Measurements from ENCODE around the gene AHR.
"Not testable (repeated sequence)": the region's sequence is repeated elsewhere in the genome, so short reads cannot be mapped to it uniquely, and the experiment has no call there.

Gene AHR

DNA sequence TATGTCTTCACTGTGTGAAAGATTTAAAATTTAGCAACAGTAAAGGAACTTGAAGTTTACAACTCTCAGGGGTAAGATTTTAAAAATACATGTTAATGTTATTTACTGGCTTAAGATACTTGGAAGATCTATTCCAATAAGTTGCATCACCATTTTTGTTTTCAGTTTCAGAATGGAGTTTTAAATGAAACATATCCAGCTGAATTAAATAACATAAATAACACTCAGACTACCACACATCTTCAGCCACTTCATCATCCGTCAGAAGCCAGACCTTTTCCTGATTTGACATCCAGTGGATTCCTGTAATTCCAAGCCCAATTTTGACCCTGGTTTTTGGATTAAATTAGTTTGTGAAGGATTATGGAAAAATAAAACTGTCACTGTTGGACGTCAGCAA, 44.3 kb downstream of the AHR start:
- no peak for DNase-seq

DNA sequence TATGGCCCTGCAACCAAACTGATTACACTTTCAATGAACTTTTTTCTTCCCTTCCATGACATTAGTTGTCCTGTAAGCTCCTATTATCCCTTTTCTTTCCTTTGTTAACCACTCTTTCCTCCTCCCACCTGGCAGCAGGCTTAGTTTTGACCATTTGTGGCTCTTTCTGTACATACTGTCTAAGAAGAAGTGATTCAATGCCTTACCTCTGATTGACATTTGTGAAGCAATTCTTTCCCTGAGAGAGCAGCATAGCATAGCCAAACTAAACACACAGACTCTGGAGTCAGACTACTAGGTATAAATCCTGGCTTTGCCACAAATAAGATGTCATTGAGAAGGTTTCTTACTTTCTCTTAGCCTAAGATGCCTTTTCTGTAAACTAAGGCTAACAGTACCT, 48.9 kb downstream of the AHR start:
- no peak for DNase-seq

DNA sequence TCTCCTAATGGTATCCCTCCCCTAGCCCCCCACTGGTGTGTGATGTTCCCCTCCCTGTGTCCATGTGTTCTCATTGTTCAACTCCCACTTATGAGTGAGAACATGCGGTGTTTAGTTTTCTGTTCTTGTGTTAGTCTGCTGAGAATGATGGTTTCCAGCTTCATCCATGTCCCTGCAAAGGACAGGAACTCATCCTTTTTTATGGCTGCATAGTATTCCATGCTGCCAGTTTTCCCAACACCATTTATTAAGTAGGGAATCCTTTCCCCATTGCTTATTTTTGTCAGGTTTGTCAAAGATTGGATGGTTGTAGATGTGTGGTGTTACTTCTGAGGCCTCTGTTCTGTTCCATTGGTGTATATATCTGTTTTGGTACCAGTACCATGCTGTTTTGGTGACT, 50.5 kb downstream of the AHR start:
- not testable (repeated sequence) for DNase-seq

DNA sequence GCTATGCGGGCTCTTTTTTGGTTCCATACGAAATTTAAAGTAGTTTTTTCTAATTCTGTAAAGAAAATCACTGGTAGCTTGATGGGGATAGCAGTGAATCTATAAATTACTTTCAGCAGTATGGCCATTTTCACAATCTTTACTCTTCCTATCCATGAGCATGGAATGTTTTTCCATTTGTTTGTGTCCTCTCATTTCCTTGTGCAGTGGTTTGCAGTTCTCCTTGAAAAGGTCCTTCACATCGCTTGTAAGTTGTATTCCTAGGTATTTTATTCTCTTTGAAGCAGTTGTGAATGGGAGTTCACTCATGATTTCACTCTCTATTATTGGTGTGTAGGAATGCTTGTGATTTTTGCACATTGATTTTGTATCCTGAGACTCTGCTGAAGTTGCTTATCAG, 51.9 kb downstream of the AHR start:
- DNase-seq: not testable (repeated sequence)

DNA sequence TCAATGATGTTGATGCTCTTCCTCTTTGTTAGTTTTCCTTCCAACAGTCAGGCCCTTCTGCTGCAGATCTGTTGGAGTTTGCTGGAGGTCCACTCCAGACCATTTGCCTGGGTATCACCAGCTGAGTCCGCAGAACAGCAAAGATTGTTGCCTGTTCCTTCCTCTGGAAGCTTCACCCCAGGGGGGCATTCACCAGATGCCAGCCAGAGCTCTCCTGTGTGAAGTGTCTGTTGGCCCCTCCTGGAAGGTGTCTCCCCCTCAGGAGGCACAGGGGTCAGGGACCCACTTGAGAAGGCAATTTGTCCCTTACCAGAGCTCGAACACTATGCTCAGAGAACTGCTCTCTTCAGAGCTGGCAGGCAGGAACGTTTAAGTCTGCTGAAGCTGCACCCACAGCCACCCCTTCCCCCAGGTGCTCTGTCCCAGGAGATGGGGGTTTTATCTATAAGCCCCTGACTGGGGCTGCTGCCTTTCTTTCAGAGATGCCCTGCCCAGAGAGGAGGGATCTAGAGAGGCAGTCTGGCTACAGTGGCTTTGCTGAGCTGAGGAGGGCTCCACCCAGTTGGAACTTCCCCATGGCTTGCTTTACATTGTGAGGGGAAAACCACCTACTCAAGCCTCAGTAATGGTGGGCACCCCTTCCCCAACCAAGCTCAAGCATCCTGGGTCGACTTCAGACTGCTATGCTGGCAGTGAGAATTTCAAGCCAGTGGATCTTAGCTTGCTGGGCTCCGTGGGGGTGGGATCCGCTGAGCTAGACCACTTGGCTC, 55.4 kb downstream of the AHR start:
- DNase-seq: not testable (repeated sequence)

DNA sequence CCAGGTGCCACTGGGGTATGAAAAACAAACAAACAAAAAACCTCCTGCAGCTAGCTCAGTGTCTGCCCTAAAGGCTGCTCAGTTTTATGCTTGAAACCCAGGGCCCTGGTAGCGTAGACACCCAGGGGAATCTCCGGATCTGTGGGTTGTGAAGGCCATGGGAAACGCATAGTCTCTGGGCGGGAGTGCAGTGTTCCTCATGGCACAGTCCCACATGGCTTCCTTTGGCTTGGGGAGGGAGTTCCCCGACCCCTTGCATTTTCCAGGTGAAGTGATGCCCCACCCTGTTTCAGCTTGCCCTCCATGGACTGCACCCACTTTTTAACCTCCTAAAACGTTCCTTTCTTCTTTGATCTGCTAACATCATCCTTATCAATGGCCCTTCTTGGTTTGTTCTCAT, 56.0 kb downstream of the AHR start:
- no peak for DNase-seq

DNA sequence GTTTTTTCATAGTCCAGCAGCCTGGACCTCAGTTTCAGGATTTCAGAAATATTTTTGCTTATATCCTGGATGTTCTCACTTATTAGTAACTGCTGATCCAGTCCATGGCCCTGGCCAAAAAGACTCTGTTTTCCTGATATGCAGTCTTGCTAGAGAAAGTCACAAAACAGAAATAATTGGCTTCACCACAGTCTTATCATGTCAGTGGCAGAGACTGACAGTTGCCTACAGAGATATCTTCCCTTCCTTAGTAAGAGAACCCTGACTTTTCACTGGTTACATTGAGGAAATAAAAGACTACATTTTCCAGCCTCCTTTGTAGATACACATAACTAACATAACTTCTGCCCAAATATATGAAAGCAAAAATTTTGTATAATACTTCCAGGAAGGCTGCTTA, 56.6 kb downstream of the AHR start:
- no peak for DNase-seq

DNA sequence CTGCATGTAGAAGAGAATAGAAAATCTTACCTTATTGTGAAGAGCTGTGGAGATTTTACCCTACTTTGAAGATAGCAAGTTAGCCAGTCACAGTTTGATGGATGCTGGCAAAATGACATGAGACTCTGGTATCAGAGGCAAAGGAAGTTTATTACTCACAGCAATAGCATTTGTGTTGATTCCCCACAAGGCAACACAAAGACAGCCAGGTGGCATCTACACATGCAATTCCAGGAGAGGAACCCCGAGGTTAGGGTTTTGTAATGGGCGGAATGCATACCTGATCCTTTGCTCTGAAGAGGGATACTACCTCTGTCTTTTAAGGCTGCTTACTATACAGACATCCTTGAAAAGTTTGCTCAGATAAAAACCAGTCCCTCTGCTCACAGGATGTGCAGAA, 59.5 kb downstream of the AHR start:
- DNase-seq: no peak

DNA sequence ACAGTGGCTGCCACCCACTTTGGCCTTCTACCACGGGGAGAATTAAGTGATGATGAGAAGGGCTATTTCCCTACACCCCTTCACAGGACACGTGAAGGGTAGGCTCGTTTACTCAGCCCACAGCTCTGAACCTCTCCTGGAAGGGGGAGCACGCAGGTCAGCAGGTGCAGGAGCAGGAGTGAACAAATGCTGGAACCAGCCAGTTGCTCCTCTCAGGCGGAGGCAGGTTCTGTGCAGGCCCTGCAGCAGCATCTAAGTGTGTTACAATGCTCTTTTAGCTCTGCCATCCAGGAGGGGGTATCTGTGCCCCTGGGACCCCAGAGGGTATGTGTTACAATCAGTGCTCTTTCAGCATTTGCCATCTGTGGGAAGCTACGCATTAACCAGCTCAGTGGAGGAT, 61.2 kb downstream of the AHR start:
- no peak for DNase-seq

DNA sequence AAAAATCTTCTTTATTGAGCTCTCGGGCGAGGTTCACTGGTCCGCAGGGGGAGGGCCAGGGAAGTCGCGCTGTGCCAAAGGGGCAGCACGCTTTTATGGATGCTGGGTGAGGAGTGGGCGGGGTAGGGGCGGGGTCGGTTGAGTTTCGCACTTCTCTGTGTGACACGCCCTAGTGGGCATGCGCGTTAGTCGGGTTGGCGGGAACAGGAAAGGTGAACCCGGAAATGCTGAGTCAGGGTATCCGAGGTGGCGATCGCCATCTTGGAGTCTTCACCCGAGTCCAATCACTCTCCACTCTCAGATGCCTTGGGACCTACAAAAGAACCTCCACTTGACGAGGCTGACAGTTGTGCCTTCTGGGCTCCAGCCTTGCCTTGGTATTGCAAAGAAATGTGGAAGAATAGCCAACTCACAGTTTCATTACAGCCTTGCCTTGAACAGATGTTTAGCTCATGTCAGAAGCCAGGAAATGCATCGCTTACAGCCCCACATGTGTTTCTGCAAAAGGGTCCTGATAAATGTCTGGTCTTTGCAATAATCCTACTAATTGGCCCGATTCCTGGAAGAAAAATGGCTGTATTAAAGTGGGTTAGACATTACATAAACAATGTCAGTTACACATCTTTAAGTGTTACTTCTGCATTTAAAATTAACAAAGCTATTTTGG, 64.1 kb downstream of the AHR start:
- DNase-seq: no peak

DNA sequence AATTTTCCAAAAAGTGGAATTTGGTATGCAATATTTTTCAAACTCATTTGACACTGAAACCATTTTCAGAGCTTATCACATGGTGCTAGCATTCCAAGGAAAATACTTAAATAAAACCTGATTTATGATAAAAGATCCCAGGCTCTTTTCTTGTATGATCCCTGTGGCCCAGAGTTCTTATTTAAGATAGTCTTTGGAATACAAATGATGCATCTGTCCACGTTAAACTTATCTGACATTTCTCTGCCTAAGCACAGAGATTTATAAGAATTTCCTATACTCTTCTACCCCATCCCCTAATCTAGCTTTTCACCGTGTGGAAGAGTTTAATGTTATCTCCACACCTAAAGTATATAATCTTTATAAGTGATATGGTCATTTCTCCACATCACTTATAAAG, 66.2 kb downstream of the AHR start:
- no peak for DNase-seq

DNA sequence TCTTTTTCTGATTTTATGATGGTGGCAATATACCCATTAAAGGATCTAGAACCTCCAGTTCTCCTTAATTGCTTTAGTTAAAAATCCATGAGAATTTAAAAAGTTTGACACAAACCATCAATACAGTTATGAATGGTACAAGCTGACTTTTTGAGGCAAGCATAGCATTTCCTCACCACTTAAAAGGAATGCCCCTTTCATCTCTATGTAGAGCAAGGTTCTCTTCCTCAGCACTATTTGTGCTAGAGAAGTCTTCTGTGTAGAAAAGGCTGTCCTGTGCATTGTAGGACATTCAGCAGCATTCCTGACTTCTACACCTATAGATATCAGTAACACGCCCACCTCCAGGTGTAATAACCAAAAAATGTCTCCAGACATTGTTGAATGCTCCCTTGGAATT, 67.3 kb downstream of the AHR start:
- no peak for DNase-seq

DNA sequence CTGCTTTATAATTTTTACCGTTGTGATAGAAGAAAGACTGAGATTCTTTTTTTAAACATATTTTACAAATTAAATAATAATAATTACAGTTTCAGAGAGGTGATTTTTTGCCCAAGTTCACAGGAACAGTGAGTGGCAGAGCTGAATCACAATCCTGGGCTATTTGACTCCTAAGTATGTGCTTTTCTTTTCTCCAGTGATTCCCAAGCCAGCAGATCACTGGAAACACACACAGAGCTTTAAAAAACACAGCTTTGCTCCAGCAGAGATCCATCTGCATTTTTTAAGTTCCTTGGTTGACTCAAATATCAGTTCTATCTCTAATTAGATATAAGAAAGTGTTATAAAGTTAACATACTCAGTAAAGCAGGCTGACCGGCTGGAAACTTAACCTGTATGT, 69.0 kb downstream of the AHR start:
- DNase-seq: no peak

DNA sequence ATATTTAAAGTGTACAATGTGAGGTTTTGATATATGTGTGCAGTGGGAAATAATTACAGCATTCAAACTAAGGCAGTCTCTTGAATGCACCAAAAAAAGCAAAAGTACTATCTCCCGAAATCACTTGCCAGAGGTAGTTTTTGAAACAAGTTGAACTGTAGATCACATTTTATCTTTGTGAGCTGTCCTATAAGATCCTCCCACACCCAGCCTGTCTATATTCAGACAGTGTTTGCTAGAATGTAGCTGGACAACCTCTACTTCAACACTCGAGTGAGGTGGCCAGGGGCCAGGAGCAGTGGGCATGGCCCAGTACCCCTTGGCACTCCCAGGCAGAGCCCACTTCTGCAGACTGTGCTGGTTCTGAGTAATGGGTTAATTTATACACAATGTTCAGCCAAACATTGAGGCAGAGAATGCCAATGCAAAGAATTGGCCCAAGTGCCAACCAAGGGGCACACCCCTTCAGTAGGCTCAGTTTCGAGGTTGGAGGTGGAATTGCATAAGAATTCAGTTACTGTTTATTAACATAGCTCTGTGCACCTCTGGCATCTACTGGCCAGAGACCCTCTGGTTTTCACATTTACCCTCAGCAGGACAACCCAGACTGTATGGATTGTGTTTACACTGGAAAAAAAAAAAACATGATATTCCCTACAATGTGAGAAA, 70.5 kb downstream of the AHR start:
- no peak for DNase-seq

DNA sequence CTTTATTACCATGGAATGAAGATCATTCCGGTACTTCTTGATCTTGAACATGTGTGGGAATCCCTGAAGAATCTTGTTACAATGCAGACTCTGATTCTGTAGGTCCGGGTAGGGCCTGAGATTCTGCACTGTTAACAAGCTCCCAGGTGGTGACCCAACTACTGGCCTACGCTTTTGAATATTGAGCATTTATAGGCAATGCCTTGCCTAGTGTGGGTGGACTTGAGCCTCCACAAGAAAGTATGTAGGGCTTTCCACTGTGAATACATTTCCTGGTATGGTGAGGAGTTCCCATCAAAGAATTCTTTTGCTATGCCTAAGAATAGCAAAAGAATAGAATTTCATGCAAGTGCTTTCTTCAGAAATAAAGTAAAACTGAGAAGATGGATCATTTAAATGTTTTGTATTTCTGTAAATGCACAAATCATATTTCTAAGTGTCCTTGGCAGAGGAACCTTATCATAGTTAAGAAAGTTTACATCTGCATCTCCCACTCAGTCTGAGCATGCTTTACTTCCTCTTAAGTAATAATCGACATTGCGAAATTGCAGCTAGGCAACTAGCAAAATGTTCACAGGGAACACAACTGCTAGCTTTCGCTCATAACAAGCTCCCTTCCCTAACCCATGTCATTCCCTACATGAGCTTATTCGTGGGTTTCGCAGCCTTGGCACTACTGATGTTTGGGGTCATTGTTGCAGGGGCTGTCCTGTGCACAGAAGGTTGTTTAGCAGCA, 71.4 kb downstream of the AHR start:
- DNase-seq: no peak

DNA sequence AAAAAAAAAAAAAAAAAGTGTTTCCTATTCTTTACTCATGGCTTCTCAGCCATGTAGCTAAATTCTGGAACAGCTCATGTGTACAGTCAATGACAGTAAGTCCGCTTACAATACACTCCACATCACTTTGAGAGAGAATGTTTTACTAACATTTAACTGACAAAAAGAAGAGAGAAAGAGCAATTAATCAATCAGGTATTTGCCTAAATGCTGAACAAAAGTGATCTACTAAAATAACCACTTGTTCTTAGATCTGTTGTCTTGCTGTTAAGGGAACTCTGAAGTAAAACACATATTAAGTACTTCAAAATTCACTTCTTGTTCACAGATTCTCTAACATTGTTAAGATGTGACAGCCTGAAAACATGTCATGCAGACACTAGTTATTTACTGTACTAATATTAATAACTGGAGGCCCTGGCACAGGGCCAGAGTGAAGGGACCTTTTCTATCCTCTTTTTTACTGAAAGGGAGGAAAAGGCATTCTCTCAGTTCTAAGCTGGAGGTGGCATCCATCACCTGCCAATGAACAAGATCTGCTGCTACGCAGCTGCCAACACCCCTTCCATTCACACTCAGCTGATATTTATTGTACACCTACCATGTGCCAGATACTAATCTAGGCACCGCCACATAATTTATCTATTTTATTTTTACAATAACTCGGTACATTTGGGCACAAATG, 72.6 kb downstream of the AHR start:
- DNase-seq: no peak

DNA sequence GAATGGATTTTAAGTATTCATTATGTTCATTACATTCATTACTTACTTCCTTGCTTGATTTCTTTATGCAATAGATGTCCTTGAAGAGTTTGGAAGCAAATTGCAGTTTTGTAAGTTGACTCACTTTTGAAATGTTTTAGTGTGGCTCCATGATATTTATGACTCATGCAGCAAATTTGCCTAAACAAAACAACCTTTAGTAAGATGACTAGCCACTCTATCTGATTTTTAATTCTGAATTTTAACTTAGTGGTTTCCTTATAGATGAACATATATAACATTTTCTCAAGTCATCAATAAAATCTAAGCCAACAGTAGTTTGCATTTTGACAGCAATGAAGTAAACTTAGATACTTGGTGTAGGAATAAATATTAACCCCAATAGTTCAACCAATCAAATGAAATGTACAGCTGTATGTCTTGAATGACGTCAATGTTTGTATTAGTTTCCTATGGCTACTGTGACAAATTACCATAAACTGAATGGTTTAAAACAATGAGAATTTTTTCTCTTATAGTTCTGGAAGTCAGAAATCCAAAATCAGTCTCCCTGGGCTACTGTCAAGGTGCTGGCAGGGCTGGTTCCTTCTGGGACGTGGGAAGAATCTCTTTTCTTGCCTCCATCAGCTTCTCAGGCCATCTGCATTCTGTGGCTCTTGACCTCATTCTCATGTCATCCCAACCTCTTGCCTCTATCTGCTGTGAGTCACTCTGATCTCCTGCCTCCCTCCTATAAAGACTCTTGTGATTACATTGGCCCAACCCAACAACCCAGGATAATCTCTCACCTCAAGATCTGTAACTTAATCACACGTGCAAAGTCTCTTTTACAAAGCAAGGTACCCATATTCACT, 73.4 kb downstream of the AHR start:
- no peak for DNase-seq

DNA sequence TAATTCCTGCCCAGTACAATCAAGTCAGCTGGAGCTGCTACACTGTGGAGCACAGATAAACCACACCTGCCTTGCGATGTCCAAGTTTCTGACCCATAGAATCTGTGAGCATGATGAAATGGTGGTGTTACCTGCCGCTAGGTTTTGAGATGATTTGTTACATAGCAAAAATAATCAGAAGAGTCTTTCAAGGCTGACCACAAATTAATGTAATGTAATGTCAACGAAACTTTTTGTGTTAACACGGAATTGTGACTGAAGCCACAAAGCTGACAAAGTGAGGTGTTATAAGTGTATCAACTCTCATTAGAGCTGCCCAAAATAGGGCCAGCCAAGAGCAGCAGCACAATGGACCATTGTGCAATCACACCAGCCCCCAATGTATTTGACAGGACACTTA, 75.7 kb downstream of the AHR start:
- DNase-seq: no peak

DNA sequence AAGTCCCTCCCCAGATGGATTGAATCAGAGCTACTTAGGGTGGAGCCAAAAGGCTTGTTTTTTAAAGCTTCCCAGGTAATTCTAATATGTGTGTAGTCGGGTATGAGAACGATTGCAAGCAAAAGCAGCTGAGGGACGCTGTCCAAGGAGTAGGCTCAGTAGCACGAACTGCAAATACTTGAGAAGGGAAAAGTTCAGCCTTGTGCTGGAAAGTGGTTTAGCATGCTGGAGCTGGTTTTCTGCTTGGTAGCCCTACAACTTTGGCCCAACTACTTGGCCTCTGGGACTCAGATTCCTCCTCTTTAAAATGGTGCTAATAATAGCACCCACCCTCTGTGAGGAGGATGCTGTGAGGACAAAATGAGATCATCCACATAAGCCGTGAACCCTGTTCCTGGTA, 76.2 kb downstream of the AHR start:
- DNase-seq: no peak

DNA sequence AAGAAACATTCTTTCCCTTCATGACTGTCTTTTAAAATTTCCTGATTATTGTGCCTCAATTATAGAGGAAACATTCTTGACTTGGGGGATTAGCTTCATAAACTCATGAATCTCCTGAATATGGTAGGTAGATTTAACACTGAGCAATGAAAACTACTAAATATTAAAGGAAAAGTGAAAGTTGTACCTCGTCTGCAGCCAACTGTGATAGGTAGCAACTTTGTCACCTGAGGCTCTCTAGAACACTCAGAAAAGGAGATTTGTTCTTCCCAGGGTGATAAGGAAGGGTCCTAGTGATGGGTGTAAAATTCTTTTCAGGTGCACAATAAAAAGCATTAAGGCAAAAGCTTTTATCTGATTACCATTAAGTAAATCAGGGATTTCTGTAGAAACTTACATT, 78.1 kb downstream of the AHR start:
- no peak for DNase-seq

DNA sequence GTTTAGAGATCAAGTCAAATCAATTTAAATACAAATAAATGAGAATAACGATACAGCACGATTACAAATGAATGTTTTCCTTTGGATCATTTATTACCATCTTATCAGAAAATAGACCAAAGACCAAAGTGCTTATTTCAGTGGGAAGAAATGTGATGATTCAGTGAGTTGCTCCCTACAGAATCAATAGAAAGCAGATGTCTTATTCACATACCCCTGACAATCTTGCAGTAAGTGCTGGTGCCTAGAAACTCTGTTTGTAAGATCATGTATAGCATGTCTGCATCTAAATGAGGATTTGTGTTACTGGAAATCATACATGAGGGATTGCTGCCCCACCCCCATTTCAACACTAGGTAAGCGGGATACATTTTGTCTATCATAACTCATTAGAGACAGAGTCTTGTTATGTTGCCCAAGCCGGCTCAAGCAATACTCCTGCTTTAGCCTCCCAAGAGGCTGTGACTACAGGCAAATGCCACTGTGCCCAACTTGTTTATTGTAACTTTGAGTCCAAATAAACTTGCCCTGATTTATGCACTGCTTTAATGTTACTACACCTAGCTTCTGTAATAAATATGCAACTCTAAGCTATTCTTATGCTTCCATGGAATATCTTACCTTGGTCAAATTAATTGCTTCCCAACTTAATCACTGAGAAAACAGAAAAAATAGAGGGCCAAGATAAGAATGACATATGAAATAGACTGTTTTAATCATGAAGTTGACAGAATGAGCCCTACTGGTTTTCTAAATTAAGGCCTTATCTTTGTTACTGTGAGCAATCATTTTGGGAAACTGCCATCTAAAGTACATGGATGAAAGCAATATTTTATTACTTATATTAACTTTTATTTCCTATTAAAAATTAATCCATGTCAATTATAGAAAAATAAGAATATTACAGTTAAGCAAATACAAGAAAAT, 82.5 kb downstream of the AHR start:
- DNase-seq: no peak

Measured in activated effector memory CD4-positive, alpha-beta T cell treated with Interleukin-2 at 50 U/mL for 16 hours (primary cell).